Lung microvascular endothelial cell (primary cell): Measurements from ENCODE around the gene KANK4. TPM values are rescaled to one million over a fixed set of nuclear protein-coding genes. Genes with fewer than 3 reads are reported as not detected.

ENCODE experiments used
- DNase-seq, 2 donors: peaks; one replicate each; pipeline versions ENCODE4 v3.0.0 to v3.0.0-alpha.2; 2010; ENCODE audit warnings: low read depth in 2 of 2
- total RNA-seq: library from RNA; depleted of rRNA; stranded (reverse); fragments of >200 nt; gene quantifications from 2 replicates; pipeline ENCODE4 v1.2.1, GENCODE V29; 2014

The KANK4 gene
- total RNA-seq, result not detected in 2 replicates

DNA sequence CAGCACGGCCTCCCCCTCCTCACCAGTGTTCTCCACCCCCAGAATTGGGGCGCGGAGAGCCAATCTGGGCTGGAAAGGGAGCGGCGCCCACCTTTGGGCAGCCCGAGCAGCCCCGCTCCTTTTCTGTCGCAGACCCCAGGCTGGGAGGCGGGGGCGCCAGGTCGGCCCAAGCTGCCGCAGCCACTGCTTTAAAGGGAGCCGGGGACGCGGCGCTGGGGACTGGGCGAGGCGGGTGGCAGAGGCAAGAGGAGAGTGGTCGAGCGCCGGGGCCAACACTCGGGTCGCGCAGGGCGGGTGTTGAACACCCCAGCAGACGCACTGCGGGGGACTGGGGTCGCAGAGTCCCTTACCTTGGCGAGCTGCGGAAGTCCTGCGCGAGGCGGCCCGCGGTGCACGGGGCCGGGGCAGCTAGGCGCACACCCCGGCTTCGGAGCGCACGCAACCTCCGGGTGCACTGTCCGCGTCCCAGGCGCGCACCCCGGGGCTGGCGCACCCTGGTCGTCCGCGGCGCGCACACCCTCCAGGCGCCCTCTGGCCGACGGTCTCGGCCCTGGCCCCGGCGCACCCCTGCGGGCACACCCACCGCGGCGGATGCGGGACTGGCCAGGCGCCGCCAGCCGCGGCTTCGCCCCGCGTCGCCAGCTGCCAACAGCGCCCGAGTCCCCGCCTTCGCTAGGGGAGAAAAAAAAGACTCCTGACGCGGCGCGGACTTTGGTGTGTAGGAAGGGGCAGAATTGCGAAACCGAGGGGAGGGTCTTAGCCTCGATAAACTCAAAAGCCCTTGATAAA lies at the start of gene KANK4:
Gene KANK4, minus strand, starts transcription at position 679 of the 789 bp plus-strand sequence. CDS start 37,870 bp downstream, outside the sequence.
- no peak for DNase-seq

DNA sequence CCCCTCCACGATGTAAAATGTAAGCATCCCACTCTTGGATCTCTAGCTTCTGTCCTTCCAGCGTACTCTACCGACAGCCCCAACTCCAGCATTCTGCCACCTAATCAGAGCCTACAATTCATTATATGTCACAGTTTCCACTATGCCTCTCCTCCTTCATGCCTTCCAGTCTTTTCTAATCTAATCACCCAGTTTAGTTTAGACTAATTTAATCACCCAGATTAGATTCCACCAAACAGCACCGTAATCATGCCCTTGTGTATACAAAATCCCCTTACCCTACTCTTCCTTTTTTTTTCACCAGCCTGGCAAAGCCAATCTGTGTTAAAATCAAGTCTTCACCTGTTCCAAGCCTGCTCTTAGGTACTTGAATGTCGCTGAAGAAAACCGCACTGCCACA lies 49.8 kb upstream of the KANK4 start:
- DNase-seq, result no peak

DNA sequence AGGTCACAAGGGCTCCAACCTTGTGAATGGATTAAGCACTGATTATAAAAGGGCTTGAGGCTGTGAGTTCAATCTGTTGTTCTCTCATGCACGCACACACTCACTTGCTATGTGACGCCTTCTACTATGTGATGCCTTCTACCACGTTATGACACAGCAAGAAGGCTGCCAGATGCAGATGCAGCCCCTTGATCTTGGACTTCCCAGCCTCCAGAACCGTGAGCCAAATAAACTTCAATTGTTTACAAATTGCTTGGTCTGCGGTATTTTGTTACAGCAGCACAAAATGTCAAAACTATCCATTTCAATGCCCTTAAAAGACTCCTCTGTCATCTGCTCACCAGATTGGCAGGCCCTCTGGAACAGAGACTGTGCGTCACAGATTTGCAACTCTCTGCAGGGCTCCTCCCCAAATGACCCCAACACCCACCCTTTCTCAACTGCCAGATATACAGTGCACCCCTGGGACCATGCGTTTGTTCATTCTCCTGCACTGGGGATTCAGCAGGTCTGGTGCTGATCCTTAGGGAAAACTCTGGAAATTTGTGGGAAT lies 47.8 kb upstream of the KANK4 start:
- DNase-seq, result no peak

DNA sequence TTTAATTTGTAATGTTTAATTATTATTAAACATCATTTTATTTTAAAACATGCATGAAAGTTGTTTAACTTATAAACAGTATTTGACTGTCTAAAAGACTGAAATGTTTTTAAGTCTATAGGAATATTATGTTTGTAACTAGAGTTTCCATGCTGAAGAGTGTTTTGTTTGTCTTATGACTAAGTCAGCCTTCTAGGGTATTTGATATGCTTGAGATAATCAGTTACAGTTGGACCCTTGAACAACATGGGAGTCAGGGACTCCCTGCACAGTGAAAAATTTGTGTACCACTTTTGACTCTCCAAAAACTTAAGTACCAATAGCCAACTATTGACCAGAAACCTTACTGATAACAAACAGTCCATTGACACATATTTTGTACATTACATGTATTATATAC lies 45.5 kb upstream of the KANK4 start:
- DNase-seq, result no peak

DNA sequence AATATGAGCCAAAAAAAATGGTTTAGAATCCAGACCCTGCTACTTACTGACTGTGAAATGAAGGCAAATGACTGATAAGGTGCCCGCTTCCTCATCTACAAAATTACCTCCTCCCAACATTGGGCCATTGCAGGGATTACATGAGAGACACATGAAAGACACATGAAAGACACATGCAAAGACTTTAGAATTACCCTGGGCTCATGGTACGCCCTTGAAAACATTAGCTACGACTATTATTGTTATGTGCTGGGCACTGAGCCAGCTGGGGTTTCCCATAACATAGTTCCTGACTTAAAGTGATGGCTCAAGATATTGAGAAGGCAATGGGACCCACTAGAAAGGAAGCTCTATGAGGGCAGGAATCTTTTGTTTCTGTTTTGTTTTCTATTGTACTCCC lies 43.7 kb upstream of the KANK4 start:
- DNase-seq, result no peak

DNA sequence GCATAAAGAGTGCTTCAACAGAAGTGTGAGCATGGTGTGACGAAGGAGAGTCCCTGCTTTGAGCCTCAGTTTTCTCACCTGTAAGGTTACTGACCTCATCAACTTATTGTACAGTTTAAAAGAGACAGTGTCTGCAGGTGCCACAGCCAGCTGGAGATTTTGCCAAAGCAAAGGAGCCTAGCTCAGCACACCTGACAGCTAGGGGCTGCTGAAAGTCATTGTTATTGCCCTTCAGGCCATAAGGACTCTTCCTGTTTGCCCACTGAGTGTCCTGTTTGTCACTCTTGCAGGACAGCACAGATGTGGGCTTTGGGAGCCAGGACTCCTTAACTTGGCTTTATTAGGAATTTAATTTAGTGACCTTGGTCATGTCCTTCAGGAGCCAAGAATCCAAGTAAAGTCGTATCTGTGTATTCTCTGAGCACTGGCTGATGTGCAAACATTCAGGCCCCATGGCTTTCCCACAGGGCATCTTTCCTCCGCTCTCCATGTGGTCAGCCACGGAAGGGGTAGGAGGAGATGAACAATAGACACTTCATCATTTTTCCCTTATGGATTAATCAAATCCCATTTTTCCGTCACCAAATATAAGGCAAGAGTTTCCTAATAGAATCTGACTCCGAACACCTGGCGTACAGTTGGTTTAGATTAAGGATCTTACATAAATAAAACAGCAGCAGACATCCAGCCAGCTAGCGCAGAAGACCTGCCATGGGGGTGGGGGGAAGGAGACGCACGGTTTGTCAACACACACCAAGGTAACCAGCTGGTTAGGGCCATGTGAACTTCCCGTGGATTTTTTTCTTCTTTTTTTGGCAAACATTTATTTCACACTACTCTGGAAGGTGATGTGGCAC lies 43.1 kb upstream of the KANK4 start:
- no peak for DNase-seq

DNA sequence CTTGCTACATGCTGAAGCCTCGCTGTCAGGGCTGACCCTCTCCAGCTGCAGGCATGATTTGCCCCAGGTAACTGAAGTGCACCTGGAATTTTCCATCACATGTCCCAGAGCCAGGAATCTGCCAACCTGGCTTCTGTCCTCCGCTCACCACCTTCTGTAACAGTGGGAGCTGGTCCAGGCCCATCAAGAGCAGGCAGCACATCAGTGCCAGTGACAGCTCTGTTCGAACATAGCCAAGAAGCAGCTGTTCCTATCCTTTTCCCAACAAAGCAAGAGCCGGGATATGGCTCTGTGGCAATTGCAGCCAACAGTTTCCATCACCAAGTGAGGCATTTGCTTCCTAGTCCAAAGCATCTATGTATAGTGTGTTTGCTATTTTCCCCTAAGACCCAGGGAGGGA lies 42.2 kb upstream of the KANK4 start:
- no peak for DNase-seq

DNA sequence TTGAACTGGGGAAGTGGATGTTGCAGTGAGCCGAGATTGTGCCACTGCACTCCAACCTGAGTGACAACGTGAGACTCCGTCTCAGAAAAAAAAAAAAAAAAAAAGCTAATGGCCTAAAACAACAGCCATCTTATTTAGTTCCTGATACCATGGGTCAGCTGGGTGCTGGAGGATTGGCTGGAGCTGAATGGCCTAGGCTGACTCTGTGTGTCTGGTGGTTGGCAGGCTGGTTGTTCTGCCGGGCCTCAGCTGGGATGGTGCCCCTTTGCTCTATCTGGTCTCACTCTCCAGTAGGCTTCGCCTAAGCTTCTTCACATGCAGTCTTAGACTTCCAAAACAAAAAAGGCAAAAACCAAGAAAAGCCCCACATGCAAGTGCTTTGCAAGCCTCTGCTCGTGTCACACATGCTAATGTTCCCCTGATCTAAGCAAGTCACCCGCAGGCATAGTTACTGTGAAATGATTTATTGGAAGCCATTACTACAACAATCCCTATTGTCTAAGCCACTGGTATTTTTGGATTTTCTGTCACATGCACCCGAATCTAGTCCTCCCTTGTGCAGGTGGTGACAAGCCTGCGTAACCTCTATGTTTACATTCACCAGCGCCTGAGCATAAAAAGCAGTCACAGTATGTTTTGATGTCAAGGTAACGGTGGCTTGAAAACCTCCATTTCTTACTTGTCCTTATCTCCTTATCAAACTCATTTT lies 39.6 kb upstream of the KANK4 start:
- no peak for DNase-seq

DNA sequence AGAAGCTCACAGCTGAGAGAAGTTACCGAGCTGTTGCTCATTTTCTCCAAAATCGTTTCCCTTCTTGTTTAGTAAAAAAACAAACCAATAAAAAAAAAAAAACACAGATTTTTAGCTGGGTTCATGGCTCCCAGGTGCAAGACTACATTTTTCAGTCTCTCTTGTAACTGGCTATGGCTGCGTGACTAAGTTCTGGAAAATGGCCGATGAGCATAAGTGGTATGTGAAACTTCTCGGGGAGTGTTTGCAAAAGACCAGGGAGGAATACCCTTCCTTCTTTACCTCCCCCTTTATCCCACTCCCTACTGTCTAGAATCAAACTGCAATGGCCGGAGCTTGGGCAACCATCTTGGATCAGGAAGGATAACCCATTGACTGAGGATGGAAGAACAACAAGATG lies 38.7 kb upstream of the KANK4 start:
- no peak for DNase-seq

DNA sequence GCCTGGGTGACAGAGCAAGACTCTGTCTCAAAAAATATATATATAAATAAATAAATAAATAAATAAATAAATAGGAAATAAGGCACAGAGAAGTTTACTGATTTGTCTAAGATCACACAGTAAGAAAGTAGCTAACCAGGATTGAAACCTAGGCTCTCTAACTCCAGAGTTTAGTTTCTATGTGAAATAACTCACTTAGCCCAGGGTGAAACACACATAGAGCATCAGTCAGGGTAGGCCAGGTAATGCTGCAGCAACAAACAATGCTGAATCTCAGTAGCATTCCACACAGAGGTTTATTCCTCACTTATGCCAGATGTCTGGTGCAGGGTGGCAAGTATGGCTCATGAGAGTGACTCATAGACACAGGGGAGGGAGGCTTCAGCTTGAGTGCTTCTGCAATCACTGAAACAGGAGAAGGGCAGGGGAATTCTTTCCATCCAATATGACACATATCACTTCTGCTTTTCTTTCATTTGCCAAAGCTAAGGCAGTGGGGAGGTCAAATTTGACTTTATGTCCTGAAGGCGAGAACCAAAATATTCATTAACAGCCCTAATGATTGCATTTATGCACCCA lies 37.1 kb upstream of the KANK4 start:
- peak in 1 of 2 donors; percentile 14 for DNase-seq

DNA sequence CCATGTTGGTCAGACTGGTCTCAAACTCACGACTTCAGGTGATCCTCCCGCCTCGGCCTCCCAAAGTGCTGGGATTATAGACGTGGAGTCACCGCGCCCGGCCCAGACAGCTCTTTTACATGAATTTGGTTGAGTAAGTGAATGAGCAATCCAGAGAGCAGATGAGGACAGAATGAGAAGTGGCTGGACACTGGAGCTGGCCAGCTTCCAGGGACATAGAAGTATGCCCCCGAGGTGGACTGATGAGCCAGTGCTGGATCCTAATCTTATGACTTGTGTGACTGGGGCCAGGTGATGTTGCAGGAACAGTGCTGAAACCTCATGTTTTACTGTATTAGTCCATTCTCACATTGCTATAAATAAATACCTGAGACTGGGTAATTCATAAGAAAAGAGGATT lies 35.9 kb upstream of the KANK4 start:
- no peak for DNase-seq

DNA sequence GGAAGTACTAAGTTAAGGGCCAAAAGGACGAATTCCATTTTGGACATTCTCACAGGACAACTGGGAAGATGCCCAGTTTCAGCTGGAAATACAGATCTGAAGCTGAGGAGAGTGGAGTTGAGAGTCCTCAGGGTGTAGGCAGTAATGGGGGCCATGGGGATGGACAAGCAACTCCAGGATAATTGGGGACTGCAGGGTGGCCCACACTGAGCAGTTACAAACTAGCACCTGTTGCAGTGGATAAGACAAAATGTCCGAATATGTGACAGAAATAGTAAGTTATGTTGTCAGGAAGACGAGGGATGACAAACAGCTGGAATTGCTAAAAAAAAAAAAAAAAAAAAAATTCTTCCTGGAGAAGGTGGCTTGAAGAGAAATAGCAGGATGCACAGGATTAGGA lies 34.6 kb upstream of the KANK4 start:
- DNase-seq, result no peak

DNA sequence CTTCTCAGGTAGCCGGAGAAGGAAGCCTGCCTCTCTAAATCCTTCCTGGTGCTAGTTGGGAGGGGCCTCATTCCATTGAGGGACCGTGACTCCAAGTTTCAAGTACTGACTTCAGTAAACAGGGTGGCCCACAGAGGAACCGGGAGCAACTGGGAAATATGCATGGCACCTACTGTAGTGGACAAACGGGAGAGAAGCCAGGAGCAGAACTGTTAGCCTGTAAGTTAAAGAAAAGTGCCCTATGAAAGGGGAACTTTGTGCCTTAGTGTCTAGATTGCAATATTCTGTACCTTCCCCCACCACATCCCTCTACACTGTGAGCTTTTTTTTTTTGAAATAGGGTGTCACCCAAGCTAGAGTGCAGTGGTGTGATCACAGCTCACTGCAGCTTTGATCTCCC lies 33.2 kb upstream of the KANK4 start:
- no peak for DNase-seq

DNA sequence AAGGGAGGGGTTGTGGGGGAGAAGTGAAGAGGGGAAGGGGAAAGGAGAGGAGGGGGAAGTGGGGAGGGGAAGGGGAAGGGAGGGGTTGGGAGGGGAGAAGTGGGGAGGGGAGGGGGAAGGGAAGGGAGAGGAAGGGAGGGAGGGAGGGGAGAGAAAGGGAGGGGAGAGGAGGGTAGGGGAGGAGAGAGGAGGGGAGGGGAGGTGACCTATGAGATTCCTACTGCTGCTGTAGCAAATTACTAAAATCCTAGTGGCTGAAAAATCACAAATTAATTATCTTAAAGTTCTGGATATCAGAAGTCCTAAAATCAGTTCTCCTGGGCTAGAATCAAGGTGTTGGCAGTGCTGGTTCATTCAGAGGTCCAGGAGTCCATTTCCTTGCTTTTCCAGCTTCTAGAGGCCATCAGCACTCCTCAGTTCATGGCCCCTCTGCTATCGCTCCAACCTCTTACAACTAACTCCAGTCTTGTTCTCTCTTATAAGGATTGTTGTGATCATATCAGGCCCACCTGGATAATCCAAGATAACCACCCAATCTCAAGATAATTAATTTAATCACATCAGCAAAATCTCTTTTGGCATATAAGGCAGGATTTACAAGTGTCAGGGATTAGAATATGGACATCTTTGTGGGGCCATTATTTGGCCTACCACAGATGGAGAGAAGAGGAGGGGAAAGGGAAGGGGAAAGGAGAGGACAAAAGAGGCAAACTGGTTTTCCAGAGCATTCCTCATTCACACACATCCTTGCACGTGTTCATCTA lies 30.4 kb upstream of the KANK4 start:
- no peak for DNase-seq

DNA sequence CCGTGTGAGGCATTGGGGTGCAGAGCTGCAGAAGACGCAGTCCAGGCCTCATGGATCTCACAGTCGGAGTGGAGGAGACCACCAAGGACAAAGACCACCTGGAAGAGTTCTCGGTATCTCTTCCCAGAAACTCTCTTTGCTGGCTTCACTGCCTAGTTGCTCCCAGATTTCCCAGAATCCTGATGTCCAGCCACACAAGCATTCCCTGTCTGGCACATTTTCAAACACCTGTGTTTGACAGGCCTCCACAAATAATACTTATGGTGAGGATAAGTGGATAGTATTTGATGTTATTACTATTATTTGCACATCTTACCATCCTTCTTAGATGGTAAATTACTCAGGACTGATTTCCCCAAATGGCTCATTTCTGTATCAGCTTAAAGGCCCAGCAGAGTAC lies 27.7 kb upstream of the KANK4 start:
- no peak for DNase-seq

DNA sequence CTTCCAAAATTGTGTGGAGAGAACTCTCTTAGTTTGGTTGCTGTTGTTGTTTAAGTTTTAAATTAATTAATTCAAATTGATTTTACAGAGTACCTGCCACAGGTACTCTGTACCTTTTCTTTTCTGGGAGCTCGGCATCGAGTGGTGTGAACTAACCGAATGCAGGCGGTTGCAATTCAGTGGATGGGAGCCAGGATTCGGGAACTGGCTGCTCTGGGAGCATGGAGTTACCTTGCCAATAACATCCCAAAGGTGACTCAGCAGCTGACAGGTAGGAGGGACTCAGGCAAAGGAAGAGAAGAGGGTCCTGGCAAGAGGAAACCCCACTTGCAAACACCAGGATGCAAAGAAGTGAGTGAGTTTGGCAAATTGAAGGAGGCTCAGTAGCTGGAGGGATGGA lies 24.7 kb upstream of the KANK4 start:
- DNase-seq, result no peak

DNA sequence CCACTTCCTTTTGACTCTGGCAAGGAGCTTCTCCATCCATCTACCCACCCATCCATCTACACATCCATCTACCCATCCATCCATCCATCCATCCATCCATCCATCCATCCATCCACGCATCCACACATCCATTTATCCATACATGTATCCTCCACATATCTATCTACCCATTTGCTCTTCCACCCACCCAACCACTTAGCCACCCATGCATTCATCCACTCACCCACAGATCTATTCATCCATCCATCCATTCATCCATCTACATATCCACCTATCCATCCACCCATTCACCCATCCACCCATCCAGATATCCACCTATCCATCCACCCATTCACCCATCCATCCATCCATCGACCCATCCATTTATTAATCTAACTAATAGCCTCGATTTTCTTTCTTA lies 23.0 kb upstream of the KANK4 start:
- DNase-seq, result no peak

DNA sequence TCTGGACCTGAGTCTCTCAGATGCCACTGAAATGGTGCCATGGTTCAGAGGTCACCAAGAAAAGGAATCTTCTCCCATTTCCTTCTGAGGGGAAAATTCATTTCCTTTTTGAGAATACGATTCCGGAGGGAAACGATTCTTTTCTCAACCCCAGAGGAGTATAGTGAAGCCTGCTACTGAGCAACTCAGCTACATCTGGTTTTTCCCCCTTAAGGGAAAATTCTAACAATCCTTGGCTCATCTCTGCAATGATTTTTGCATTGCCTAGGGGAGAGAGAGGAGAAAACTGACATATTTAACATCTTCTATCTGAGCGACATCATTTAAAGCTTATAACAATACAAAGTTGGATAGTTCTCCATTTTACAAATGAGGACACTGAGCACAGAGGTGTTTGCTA lies 22.4 kb upstream of the KANK4 start:
- no peak for DNase-seq

DNA sequence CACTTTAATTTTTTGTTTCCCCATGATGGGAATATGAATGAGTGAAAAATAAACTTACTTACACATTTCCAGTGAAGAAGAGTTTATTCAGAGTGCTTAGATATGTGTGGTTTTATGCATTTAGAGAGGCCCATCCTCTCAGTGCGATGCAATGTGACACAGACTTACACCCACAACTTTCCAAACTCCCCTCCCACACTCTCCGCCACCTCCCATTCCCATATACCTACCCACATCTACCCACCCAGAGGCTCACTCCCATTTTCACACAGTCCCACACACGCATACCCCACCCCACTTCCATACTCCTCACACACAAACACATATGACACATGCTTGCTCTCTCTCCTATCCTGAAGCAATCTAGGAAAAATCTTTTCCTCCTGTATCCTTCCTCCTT lies 21.9 kb upstream of the KANK4 start:
- DNase-seq, result no peak

DNA sequence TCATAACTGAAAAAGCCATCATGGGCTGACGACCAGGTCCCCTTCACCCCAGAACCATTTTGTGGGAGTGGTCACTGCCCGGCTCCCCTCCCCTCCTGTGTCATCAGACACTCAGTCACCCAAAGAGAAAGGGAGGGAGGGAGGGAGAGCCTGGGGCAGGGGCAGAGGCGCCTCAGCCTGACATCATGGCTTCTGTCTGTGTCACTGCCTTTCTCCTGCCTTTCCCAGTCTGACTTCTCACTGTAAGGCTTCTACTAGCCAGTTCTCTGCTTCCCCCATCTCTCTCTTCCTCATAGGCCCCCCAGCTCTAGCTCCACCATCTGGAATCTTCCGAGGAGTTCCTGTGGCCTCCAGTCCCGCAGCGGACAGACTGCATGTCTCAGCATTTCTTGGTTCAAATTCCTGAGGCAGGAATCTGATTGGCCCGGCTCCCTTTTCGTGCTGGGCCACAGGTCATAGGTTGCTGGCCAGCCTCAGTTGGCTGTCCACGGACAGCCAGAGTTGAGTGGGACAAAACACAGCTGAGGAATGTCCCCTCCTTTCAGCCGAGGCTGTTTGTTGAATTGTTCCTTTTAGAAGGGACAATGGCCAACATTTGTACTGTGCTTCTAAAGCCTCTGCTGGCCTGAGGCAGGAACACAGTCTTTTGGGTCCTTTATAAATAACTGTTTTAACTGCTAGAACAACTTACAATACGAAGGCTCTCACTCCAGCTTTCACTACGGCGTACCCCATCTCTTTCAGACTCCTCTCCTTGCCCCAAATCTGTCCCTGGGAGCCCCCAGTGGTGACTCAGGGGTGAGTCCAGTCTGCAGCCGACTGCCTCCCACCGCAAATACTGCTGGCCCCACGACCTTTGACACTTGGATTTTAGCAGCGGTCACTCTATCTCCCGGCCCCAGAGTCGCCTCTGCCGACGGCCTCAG lies 18.7 kb upstream of the KANK4 start:
- no peak for DNase-seq
